ENCODE results near the gene ARHGAP29.

The ARHGAP29 gene

GRCh38 chr1:94234615-94235014 lies 2.8 kb downstream of the ARHGAP29 start:
- no peak for DNase-seq (ENCODE audit: low spot score)

GRCh38 chr1:94231746-94232145 lies 5.6 kb downstream of the ARHGAP29 start:
- no peak for DNase-seq (ENCODE audit: low spot score)

- DNase-seq (ENCODE audit: low spot score), result no peak
Observed at GRCh38 chr1:94230920-94231319, 6.5 kb downstream of the ARHGAP29 start.

- no peak for DNase-seq (ENCODE audit: low spot score)
Observed at GRCh38 chr1:94228640-94229375, 8.6 kb downstream of the ARHGAP29 start.

- DNase-seq (ENCODE audit: low spot score), result no peak
Observed at GRCh38 chr1:94227624-94228023, 9.8 kb downstream of the ARHGAP29 start.

- no peak for DNase-seq (ENCODE audit: low spot score)
Observed at GRCh38 chr1:94225845-94226244, 11.5 kb downstream of the ARHGAP29 start.

GRCh38 chr1:94218332-94218731 lies 19.1 kb downstream of the ARHGAP29 start:
- no peak for DNase-seq (ENCODE audit: low spot score)

- DNase-seq (ENCODE audit: low spot score), result no peak
Observed at GRCh38 chr1:94215955-94216354, 21.4 kb downstream of the ARHGAP29 start.

- no peak for DNase-seq (ENCODE audit: low spot score)
Observed at GRCh38 chr1:94209982-94210381, 27.4 kb downstream of the ARHGAP29 start.

GRCh38 chr1:94209425-94209824 lies 28.0 kb downstream of the ARHGAP29 start:
- no peak for DNase-seq (ENCODE audit: low spot score)

- no peak for DNase-seq (ENCODE audit: low spot score)
Observed at GRCh38 chr1:94207695-94208094, 29.7 kb downstream of the ARHGAP29 start.

- DNase-seq (ENCODE audit: low spot score), result no peak
Observed at GRCh38 chr1:94205639-94206038, 31.7 kb downstream of the ARHGAP29 start.

GRCh38 chr1:94202241-94202640 lies 35.1 kb downstream of the ARHGAP29 start:
- DNase-seq (ENCODE audit: low spot score), result no peak

GRCh38 chr1:94199398-94199797 lies 38.0 kb downstream of the ARHGAP29 start:
- no peak for DNase-seq (ENCODE audit: low spot score)

- DNase-seq (ENCODE audit: low spot score), result no peak
Observed at GRCh38 chr1:94194079-94194865, 43.1 kb downstream of the ARHGAP29 start.

- DNase-seq (ENCODE audit: low spot score), result no peak
Observed at GRCh38 chr1:94193128-94193527, 44.3 kb downstream of the ARHGAP29 start.

GRCh38 chr1:94191216-94191615 lies 46.2 kb downstream of the ARHGAP29 start:
- DNase-seq (ENCODE audit: low spot score), result no peak

- DNase-seq (ENCODE audit: low spot score), result no peak
Observed at GRCh38 chr1:94186946-94187345, 50.4 kb downstream of the ARHGAP29 start.

GRCh38 chr1:94183197-94183815 lies 54.1 kb downstream of the ARHGAP29 start:
- DNase-seq (ENCODE audit: low spot score), result no peak

GRCh38 chr1:94182191-94182590 lies 55.2 kb downstream of the ARHGAP29 start:
- no peak for DNase-seq (ENCODE audit: low spot score)

- no peak for DNase-seq (ENCODE audit: low spot score)
Observed at GRCh38 chr1:94180650-94181049, 56.7 kb downstream of the ARHGAP29 start.

- no peak for DNase-seq (ENCODE audit: low spot score)
Observed at GRCh38 chr1:94178901-94179300, 58.5 kb downstream of the ARHGAP29 start.

GRCh38 chr1:94169126-94169525 lies 68.3 kb downstream of the ARHGAP29 start:
- DNase-seq (ENCODE audit: low spot score), result no peak

Measured in NAMALWA (cell line).